Measurements from ENCODE around the gene ZNF688. TPM values are rescaled to one million over a fixed set of nuclear protein-coding genes. Genes with fewer than 3 reads are reported as not detected.
A peak's percentile ranks its signal among the peaks of the same experiment; 100 is the strongest.
"Not testable (repeated sequence)": the region's sequence is repeated elsewhere in the genome, so short reads cannot be mapped to it uniquely, and the experiment has no call there.

Gene ZNF688
- total and polyA plus RNA-seq, 4 donors = 8.6 to 23.3 (median 16.5) TPM

DNA sequence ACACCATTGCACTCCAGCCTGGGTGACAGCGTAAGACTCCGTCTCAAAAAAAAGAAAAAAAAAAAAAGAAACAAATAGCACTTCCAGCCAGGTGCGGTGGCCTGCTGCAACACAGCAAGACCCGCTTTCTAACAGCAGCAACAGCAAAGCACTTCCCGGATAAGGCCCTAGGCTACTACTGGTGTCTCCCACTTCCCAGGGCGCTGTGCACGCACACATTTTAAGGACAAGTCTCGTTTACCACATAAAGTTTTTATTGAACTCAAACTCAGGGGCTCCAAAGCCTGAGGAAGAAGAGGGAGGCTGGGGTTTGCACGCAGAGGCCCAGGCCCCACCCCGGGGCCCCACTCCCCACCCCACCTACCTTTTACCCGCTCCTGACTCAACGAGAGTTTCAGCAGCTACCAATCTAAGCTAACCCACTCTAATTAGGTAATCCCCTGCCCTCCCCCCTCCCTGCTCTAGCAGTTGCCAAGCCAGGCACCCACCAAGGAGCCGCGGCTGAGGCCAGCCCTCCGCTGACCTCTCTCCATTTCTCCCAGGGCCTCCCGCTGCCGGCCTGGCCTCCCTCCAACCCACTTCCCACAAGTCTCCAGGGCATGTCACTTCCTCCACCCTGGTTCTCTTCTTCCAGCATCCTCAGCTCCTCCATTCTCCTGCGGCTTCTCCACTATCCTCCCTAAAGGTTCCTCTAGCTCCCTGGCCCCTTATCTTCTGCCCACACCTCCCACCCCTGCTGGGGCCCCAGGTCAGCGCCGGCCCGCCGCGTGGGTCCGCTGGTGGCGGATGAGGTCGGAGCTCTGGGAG is 47.5 kb downstream of the ZNF688 start:
- WGBS, 2 donors = 80 to 83% methylated on average over 26 of the region's 26 CpGs
- H3K9me3 ChIP-seq (ENCODE audit: control insufficient read depth in 4 of 4, insufficient read depth in 3 of 4, low read length in 3 of 4) = no peaks in the 10 kb centered on the region
- TF ChIP-seq, protein P1, sequence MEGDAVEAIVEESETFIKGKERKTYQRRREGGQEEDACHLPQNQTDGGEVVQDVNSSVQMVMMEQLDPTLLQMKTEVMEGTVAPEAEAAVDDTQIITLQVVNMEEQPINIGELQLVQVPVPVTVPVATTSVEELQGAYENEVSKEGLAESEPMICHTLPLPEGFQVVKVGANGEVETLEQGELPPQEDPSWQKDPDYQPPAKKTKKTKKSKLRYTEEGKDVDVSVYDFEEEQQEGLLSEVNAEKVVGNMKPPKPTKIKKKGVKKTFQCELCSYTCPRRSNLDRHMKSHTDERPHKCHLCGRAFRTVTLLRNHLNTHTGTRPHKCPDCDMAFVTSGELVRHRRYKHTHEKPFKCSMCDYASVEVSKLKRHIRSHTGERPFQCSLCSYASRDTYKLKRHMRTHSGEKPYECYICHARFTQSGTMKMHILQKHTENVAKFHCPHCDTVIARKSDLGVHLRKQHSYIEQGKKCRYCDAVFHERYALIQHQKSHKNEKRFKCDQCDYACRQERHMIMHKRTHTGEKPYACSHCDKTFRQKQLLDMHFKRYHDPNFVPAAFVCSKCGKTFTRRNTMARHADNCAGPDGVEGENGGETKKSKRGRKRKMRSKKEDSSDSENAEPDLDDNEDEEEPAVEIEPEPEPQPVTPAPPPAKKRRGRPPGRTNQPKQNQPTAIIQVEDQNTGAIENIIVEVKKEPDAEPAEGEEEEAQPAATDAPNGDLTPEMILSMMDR (IDR thresholded peaks at IDR 0.05; ENCODE audit: control extremely low read depth, extremely low read depth) = no peak
- peaks cover 0 to 17% (median 7%) of the 10 kb centered on the region in 5 donors for H3K4me1 ChIP-seq (ENCODE audit: control insufficient read depth in 5 of 5, insufficient read depth in 5 of 5, low read length in 5 of 5)
- H3K27me3 ChIP-seq (ENCODE audit: control insufficient read depth in 3 of 3, insufficient read depth in 3 of 3, low read length in 2 of 3) = no peaks in the 10 kb centered on the region
- no peak overlapping the region for H3K27ac ChIP-seq (ENCODE audit: low read depth in 1 of 2, low read length in 1 of 2)
- no peak overlapping the region for H3K4me3 ChIP-seq
- DNase-seq (peak in 2 of 3 donors; percentile 18 to 43), ATAC-seq (ENCODE audit: insufficient read depth, low FRiP score) (no peak)
- peaks cover 0 to 9% (median 4%) of the 10 kb centered on the region in 4 donors for H3K36me3 ChIP-seq (ENCODE audit: control insufficient read depth in 4 of 4, insufficient read depth in 4 of 4, low read length in 4 of 4)
- H3K9ac ChIP-seq (ENCODE audit: insufficient read depth in 1 of 2, low read length in 2 of 2) = no peak overlapping the region

DNA sequence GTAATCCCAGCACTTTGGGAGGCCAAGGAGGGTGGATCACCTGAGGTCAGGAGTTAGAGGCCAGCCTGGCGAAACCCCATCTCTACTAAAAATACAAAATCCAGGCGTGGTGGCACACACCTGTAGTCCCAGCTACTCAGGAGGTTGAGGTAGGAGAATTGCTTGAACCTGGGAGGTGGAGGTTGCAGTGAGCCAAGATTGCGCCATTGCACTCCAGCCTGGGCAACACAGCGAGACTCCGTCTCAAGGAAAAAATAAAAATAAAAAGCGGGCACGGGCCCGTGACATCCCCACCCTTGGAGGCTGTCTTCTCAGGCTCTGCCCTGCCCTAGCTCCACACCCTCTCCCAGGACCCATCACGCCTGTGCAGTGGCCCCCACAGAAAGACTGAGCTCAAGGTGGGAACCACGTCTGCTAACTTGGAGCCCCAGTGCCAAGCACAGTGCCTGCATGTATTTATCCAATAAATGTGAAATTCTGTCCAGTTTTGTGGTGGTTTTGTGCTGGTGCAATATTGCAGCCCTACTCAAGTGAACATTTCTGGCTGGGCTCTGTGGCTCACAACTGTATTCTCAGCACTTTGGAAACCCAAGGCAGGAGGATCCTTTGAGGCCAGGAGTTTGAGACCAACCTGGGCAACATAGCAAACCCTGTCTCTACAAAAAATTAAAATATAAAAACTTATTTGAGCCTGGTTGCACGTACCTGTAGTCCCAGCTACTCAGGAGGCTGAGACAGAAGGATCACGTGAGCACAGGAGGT is 48.6 kb downstream of the ZNF688 start:
- H3K9me3 ChIP-seq (ENCODE audit: control insufficient read depth in 4 of 4, insufficient read depth in 3 of 4, low read length in 3 of 4); H3K27me3 ChIP-seq (ENCODE audit: control insufficient read depth in 3 of 3, insufficient read depth in 3 of 3, low read length in 2 of 3); DNase-seq; H3K9ac ChIP-seq (ENCODE audit: insufficient read depth in 1 of 2, low read length in 2 of 2); ATAC-seq (ENCODE audit: insufficient read depth, low FRiP score); H3K4me3 ChIP-seq; H3K27ac ChIP-seq (ENCODE audit: low read depth in 1 of 2, low read length in 1 of 2): not testable (repeated sequence)
- H3K36me3 ChIP-seq (ENCODE audit: control insufficient read depth in 4 of 4, insufficient read depth in 4 of 4, low read length in 4 of 4) = peaks cover 0 to 15% (median 4%) of the 10 kb centered on the region in 4 donors
- WGBS, 2 donors = 91 to 94% methylated on average over 12 of the region's 12 CpGs
- peaks cover 0 to 14% (median 4%) of the 10 kb centered on the region in 5 donors for H3K4me1 ChIP-seq (ENCODE audit: control insufficient read depth in 5 of 5, insufficient read depth in 5 of 5, low read length in 5 of 5)

DNA sequence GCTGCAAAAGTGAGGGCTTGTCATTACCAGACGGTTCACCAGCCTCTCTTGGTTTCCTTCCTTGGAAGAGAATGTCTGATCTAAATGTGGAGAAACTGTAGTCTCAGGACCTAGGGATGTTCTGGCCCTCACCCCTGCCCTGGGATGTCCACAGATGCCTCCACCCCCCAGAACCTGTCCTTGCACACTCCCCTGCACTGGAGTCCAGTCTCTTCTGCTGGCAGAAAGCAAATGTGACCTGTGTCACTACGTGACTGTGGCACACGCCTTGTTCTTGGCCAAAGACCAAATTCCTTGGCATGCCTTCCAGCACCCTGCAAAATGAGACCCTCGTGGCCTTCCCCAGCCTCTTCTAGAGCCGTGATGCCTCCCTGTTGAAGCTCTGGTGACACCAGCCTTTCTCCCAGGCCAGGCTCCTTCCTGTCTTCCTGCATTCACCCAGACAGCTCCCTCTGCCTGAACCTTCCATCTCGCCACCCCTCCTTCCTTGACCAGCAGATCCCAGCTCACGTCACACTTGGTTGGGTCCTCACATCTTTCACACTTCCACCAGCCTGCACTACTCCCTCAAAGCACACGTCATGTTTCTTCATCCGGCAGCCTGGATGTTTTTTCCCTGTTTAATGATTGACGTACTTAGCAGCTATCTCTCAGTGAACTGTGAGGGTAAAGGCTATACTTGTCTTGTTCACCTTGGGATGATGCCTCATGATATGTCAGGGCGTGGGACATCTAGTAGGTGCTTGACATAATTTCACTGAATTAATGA is 49.5 kb downstream of the ZNF688 start:
- Histone ChIP-seq H3K9me3 (ENCODE audit: control insufficient read depth in 4 of 4, insufficient read depth in 3 of 4, low read length in 3 of 4) (no peaks in the 10 kb centered on the region), H3K9ac (ENCODE audit: insufficient read depth in 1 of 2, low read length in 2 of 2) (peak overlapping the region in 1 of 2 donors; percentile 27), H3K36me3 (ENCODE audit: control insufficient read depth in 4 of 4, insufficient read depth in 4 of 4, low read length in 4 of 4) (peaks cover 0 to 18% (median 4%) of the 10 kb centered on the region in 4 donors), H3K4me3 (no peak overlapping the region), H3K4me1 (ENCODE audit: control insufficient read depth in 5 of 5, insufficient read depth in 5 of 5, low read length in 5 of 5) (peaks cover 0 to 9% (median 0%) of the 10 kb centered on the region in 5 donors), H3K27me3 (ENCODE audit: control insufficient read depth in 3 of 3, insufficient read depth in 3 of 3, low read length in 2 of 3) (no peaks in the 10 kb centered on the region), H3K27ac (ENCODE audit: low read depth in 1 of 2, low read length in 1 of 2) (no peak overlapping the region)
- ATAC-seq (ENCODE audit: insufficient read depth, low FRiP score) = no peak
- 52 to 72% methylated on average over 11 of the region's 11 CpGs for WGBS, 2 donors
- TF ChIP-seq, protein P1 (IDR thresholded peaks at IDR 0.05; ENCODE audit: control extremely low read depth, extremely low read depth) = no peak
- DNase-seq = no peak

Data from lung (tissue), 12 donors.